Upper lobe of left lung (tissue), 6 donors: Measurements from ENCODE around the gene INPP5E. TPM values are rescaled to one million over a fixed set of nuclear protein-coding genes. Genes with fewer than 3 reads are reported as not detected.

Source experiments
- ATAC-seq, 2 donors: fragments of 200-7000 bp; cut with Tn5 transposase; one replicate each; pipeline ENCODE4 v1.9.1; 2022; ENCODE audit warnings: mild to moderate bottlenecking in 2 of 2, moderate library complexity in 2 of 2; ENCODE audit not compliant: low FRiP score in 2 of 2
- DNase-seq, 2 donors: peaks; one replicate each; pipeline ENCODE4 v3.0.0-alpha.2; 2019 to 2020
- H3K27ac ChIP-seq, 4 donors: fragments of 200-600 bp; sonication (generic); one replicate each; pipeline ENCODE4 v1.5.1; 2016 to 2019
- H3K27me3 ChIP-seq, 4 donors: fragments of 200-600 bp; sonication (generic); one replicate each; pipeline ENCODE4 v1.5.1; 2017 to 2019
- H3K36me3 ChIP-seq, 4 donors: fragments of 200-600 bp; sonication (generic); one replicate each; pipeline ENCODE4 v1.5.1; 2016 to 2019
- H3K4me1 ChIP-seq, 4 donors: fragments of 200-600 bp; sonication (generic); one replicate each; pipeline ENCODE4 v1.5.1; 2018 to 2019
- H3K4me3 ChIP-seq, 4 donors: fragments of 200-600 bp; sonication (generic); one replicate each; pipeline ENCODE4 v1.5.1; 2017 to 2019; ENCODE audit warnings: mild to moderate bottlenecking in 2 of 4, moderate library complexity in 1 of 4
- H3K9me3 ChIP-seq, 4 donors: fragments of 200-600 bp; sonication (generic); one replicate each; pipeline ENCODE4 v1.5.1; 2018 to 2019
- CTCF ChIP-seq, 6 experiments: fragments of 450-650 bp in 4 of 6; fragments of 200-600 bp in 2 of 6; sonication (generic) in 2 of 6; IDR thresholded peaks; one replicate each; pipeline ENCODE4 v1.5.1; 2016 to 2019; ENCODE audit warnings: antibody characterized with exemption in 6 of 6
- EP300 ChIP-seq, 4 donors: sonication (generic); formaldehyde crosslinking; IDR thresholded peaks; one replicate each; pipeline ENCODE4 v1.5.1; 2017; ENCODE audit warnings: antibody characterized with exemption in 4 of 4, control low read depth in 2 of 4
- POLR2A ChIP-seq, 4 donors: fragments of 450-650 bp; IDR thresholded peaks; one replicate each; pipeline ENCODE4 v1.5.1; 2016 to 2017; ENCODE audit warnings: antibody characterized with exemption in 4 of 4, mild to moderate bottlenecking in 2 of 4
- POLR2AphosphoS5 ChIP-seq, 2 donors: sonication (generic); formaldehyde crosslinking; IDR thresholded peaks; one replicate each; pipeline ENCODE4 v1.5.1; 2017; ENCODE audit warnings: antibody characterized with exemption in 2 of 2
- WGBS, 2 donors: methylation state at CpG; one replicate each; pipeline ENCODE4 v1.1.5; 2017 to 2018; 5-methylcytosine and 5-hydroxymethylcytosine counted together
- total RNA-seq, 6 donors: library from RNA; depleted of rRNA in 4 of 6; stranded (reverse); fragments of >200 nt in 4 of 6; gene quantifications; one replicate each; pipeline versions ENCODE4 v1.1.0 to v1.2.1, GENCODE V29; 2016 to 2021
- donor health status: DM: no; HTN: no; CAD: no; lungs with moderate emphysema.
- donor health status: DM: no; HTN: yes; CAD: no; lungs with severe emphysema.

INPP5E gene
- total RNA-seq, 6 donors from 2014 or later = 9.1 to 43.0 (median 14.1) TPM

DNA sequence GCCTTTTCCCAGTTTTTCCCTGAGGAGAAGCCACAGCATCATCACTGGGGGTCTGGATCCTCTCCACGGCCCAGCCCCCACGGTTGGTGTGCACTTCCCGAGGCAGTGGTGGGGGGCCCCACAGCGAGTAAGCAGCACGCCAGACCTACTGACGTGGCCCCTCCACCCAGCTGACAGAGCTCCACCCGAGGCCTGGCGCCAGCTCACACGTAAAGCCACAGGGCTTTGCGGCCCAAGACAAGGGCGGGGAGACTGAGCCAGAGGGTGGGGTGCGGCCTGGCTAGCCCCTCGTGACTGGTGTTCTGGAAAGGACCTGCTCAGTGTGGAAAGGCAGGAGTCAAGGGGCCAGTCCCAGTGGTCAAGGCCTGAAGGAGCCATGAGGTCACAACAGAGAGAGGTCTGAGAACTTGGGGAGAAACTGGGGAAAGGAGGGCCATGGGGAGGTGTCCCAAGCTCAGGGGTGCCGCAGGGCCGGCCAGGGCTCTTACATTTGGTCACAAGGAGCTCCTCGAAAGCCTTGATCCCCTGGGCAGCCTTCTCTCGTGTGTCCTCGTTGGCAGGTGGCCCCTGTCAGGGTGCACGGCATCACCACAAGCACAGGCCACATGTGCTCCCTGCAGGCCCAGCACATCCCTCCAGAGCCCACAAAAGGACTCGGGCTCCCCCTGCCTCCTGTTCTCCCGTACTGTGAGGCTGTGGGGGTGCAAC, 45.2 kb downstream of the INPP5E start:
- 94 to 97% methylated on average over 10 to 14 of the region's 21 CpGs for WGBS, 2 donors
- Histone ChIP-seq H3K27ac (no peak overlapping the region), H3K4me3 (no peak overlapping the region), H3K27me3 (no peaks in the 10 kb centered on the region), H3K36me3 (peaks cover 17 to 81% (median 66%) of the 10 kb centered on the region in 4 donors), H3K9me3 (no peaks in the 10 kb centered on the region), H3K4me1 (peaks cover 8 to 12% (median 11%) of the 10 kb centered on the region in 4 donors)
- ATAC-seq (peak in 1 of 2 donors; percentile 91), DNase-seq (peak in 1 of 2 donors; percentile 61)
- no peak for TF ChIP-seq POLR2A (IDR thresholded peaks at IDR 0.05)
- no peak for TF ChIP-seq CTCF (IDR thresholded peaks at IDR 0.05)
- TF ChIP-seq EP300 (IDR thresholded peaks at IDR 0.05) = no peak
- no peak for TF ChIP-seq POLR2AphosphoS5 (IDR thresholded peaks at IDR 0.05)

DNA sequence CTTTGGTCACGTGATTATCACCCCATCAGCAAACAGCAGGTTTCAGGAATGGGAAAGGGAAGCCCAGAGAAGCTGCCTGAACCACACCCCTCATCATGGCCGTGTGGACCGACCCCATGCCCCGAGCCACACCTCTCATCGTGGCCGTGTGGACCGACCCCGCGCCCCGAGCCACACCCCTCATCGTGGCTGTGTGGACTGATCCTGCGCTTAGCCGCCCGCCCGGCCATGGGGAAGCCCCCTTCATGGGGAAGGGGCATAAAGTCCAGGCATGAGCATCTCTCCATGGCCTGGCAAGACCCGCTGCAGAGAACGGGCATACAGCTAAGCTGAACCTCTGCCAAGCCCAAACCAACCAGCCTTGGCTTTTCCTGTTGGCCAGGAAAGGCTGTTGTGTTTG, 46.1 kb downstream of the INPP5E start:
- DNase-seq (peak in 1 of 2 donors; percentile 72), ATAC-seq (peak in 1 of 2 donors; percentile 22)
- Histone ChIP-seq H3K9me3 (no peaks in the 10 kb centered on the region), H3K27ac (no peak overlapping the region), H3K4me1 (peaks cover 0 to 3% (median 2%) of the 10 kb centered on the region in 4 donors), H3K4me3 (no peak overlapping the region), H3K36me3 (peaks cover 18 to 90% (median 75%) of the 10 kb centered on the region in 4 donors), H3K27me3 (no peaks in the 10 kb centered on the region)
- WGBS, 2 donors = 93% methylated on average over 7 to 17 of the region's 17 CpGs
- no peak for TF ChIP-seq POLR2AphosphoS5 (IDR thresholded peaks at IDR 0.05)

- TF ChIP-seq EP300 (IDR thresholded peaks at IDR 0.05) = no peak
- no peak for TF ChIP-seq POLR2AphosphoS5 (IDR thresholded peaks at IDR 0.05)
- TF ChIP-seq CTCF (IDR thresholded peaks at IDR 0.05) = no peak
- TF ChIP-seq POLR2A (IDR thresholded peaks at IDR 0.05) = no peak
- peak in 1 of 2 donors; percentile 26 for ATAC-seq
- Histone ChIP-seq H3K4me1 (no peaks in the 10 kb centered on the region), H3K9me3 (no peaks in the 10 kb centered on the region), H3K27ac (no peak overlapping the region), H3K27me3 (no peaks in the 10 kb centered on the region), H3K36me3 (peaks cover 22 to 96% (median 80%) of the 10 kb centered on the region in 4 donors), H3K4me3 (no peak overlapping the region)
- WGBS, 2 donors = 91 to 94% methylated on average over 14 to 19 of the region's 21 CpGs
- peak in 1 of 2 donors; percentile 75 for DNase-seq
Measured at GRCh38 chr9:136392538-136393449, 46.9 kb downstream of the INPP5E start.

- peaks cover 26 to 97% (median 83%) of the 10 kb centered on the region in 4 donors for H3K36me3 ChIP-seq
- TF ChIP-seq EP300 (IDR thresholded peaks at IDR 0.05) = no peak
- TF ChIP-seq POLR2AphosphoS5 (IDR thresholded peaks at IDR 0.05) = no peak
- TF ChIP-seq CTCF (IDR thresholded peaks at IDR 0.05) = no peak
- no peak for TF ChIP-seq POLR2A (IDR thresholded peaks at IDR 0.05)
- DNase-seq (peak in 1 of 2 donors; percentile 63), ATAC-seq (no peak)
- no peak overlapping the region for H3K27ac ChIP-seq
- no peaks in the 10 kb centered on the region for H3K9me3 ChIP-seq
- H3K4me1 ChIP-seq = no peaks in the 10 kb centered on the region
- H3K4me3 ChIP-seq = no peak overlapping the region
- H3K27me3 ChIP-seq = no peaks in the 10 kb centered on the region
- WGBS, 2 donors = 93% methylated on average over 19 to 28 of the region's 28 CpGs
Measured at GRCh38 chr9:136391737-136392537, 47.7 kb downstream of the INPP5E start.
